Activated CD4-positive, alpha-beta T cell treated with anti-CD3 and anti-CD28 coated beads, Interleukin-2, Interleukin-6, amounts not matched to agents 100 ng/mL and 50 ng/mL, durations not matched to agents 16 hours and 8 hours (primary cell): ENCODE results near the gene CRIM1.

Source experiments
- DNase-seq: peaks from one replicate; pipeline ENCODE4 v3.0.0-alpha.2; 2020

The CRIM1 gene

GRCh38 chr2:36597003-36597531 is 241.5 kb downstream of the CRIM1 start:
- no peak for DNase-seq

- DNase-seq = peak; percentile 85
Measured at GRCh38 chr2:36597532-36598377, 242.2 kb downstream of the CRIM1 start, which contains the start of gene FEZ2. FEZ2 (minus strand) TSS chr2:36598168; CDS start chr2:36598142, 26 bp downstream.
